ENCODE measurements around the gene CARMIL1.

Gene CARMIL1

DNA sequence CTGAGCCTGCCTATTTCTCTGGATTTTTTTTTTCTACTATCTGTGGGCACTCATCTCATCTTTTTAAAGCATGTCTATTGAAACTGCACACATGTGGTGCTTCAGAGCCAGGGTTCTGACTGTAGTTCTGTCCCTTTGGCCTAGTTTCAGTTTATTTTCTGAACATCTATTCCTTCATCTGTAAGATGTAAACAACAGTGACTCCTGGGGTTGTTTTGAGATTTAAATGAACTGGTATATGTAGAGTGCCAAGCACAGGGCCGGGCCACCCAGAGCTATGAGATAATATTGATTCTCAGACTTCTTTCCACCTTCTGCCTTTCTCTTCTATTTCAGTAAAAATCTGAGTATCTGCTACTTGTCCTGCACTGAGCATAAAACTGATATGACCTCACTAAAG, 185.1 kb downstream of the CARMIL1 start:
- no peak for DNase-seq (ENCODE audit: low read depth, low spot score)
- no peak overlapping the region for H3K4me3 ChIP-seq (ENCODE audit: low read depth, low read length)
- in situ Hi-C loops (cut with HindIII; ENCODE audit: low sequenced_read_pairs), result no loop called here
- TF ChIP-seq, protein P1, sequence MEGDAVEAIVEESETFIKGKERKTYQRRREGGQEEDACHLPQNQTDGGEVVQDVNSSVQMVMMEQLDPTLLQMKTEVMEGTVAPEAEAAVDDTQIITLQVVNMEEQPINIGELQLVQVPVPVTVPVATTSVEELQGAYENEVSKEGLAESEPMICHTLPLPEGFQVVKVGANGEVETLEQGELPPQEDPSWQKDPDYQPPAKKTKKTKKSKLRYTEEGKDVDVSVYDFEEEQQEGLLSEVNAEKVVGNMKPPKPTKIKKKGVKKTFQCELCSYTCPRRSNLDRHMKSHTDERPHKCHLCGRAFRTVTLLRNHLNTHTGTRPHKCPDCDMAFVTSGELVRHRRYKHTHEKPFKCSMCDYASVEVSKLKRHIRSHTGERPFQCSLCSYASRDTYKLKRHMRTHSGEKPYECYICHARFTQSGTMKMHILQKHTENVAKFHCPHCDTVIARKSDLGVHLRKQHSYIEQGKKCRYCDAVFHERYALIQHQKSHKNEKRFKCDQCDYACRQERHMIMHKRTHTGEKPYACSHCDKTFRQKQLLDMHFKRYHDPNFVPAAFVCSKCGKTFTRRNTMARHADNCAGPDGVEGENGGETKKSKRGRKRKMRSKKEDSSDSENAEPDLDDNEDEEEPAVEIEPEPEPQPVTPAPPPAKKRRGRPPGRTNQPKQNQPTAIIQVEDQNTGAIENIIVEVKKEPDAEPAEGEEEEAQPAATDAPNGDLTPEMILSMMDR (IDR thresholded peaks at IDR 0.05; ENCODE audit: low read depth, low read length), result no peak

GRCh38 chr6:25465941-25466340, 186.8 kb downstream of the CARMIL1 start:
- TF ChIP-seq, protein P1 (IDR thresholded peaks at IDR 0.05; ENCODE audit: low read depth, low read length), result no peak
- DNase-seq (ENCODE audit: low read depth, low spot score), result no peak

GRCh38 chr6:25468881-25469280, 189.7 kb downstream of the CARMIL1 start:
- no peak overlapping the region for H3K4me3 ChIP-seq (ENCODE audit: low read depth, low read length)
- TF ChIP-seq, protein P1 (IDR thresholded peaks at IDR 0.05; ENCODE audit: low read depth, low read length), result no peak
- in situ Hi-C loops (cut with HindIII; ENCODE audit: low sequenced_read_pairs), result no loop called here
- no peak for DNase-seq (ENCODE audit: low read depth, low spot score)

More at GRCh38 chr6:25465941-25466340, 186.8 kb downstream of the CARMIL1 start:
- no peak overlapping the region for H3K4me3 ChIP-seq (ENCODE audit: low read depth, low read length)
- in situ Hi-C loops (cut with HindIII; ENCODE audit: low sequenced_read_pairs), result no loop called here

DNA sequence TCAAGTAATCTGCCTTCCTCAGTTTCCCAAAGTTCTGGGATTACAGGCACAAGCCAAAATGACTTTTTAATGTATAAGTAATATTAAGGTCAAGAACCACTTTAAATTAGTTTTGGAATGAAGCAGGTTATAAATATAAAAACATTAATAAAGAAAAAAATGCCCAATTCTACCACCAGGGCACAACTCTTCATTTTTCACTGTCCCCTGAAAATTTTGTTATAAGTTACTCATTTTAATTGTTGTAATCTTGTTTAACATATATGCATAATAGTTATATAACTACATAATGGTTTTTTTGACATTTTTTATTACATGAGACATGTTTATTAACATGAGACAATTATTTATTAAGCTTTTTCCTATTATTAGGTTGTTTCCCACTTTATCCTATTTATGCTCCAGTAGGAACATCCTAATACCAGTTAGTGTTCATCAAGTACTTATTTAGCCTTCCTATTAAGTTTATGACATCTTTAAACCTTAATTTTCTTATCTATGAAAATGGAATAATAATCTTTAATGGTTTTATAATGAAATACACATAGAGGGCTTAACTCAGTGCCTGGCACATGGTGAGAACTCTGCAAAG, 190.7 kb downstream of the CARMIL1 start:
- in situ Hi-C loops (cut with HindIII; ENCODE audit: low sequenced_read_pairs), result no loop called here
- DNase-seq (ENCODE audit: low read depth, low spot score), result no peak
- TF ChIP-seq, protein P1 (IDR thresholded peaks at IDR 0.05; ENCODE audit: low read depth, low read length), result peak; percentile 18
- H3K4me3 ChIP-seq (ENCODE audit: low read depth, low read length), result no peak overlapping the region

- in situ Hi-C loops (cut with HindIII; ENCODE audit: low sequenced_read_pairs), result no loop called here
- DNase-seq (ENCODE audit: low read depth, low spot score), result no peak
- no peak overlapping the region for H3K4me3 ChIP-seq (ENCODE audit: low read depth, low read length)
- TF ChIP-seq, protein P1 (IDR thresholded peaks at IDR 0.05; ENCODE audit: low read depth, low read length), result no peak
These were observed 193.1 kb downstream of the CARMIL1 start for GRCh38 chr6:25472306-25472705.

DNA sequence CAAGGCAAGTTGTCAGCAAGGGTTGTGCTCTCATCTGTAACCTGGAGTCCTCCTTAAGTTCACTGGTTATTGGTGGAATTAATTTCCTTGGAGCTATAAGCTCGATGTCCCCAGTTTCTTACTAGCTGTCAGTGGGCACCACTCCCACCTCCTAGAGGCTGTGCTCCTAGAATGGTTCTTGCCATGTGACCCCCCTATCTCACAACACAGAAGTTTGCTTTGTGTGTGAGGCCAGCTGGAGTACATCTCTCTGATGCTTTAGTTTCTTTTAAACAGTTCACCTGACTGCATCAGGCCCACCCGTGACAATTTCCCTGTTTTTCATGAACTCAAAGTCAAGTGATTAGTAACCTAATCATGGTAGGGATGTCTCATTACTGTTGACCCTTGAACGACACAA, 193.7 kb downstream of the CARMIL1 start:
- DNase-seq (ENCODE audit: low read depth, low spot score), result no peak
- H3K4me3 ChIP-seq (ENCODE audit: low read depth, low read length), result no peak overlapping the region
- in situ Hi-C loops (cut with HindIII; ENCODE audit: low sequenced_read_pairs), result no loop called here
- TF ChIP-seq, protein P1 (IDR thresholded peaks at IDR 0.05; ENCODE audit: low read depth, low read length), result no peak

Data from astrocyte of the spinal cord (primary cell).